ENCODE measurements around the gene AFAP1L1.

- TF ChIP-seq CTCF (conservative IDR thresholded peaks at IDR 0.05; ENCODE audit: low read depth, low read length) (no peak), EZH2phosphoT487 (IDR thresholded peaks at IDR 0.05; ENCODE audit: borderline replicate concordance, low read length) (no peak), EZH2 (IDR thresholded peaks at IDR 0.05; ENCODE audit: low read length, unreplicated experiment) (no peak)
These were observed 109.8 kb downstream of the AFAP1L1 start for GRCh38 chr5:149381261-149381985.
